Stimulated activated CD4-positive, alpha-beta T cell treated with anti-CD3 and anti-CD28 coated beads, Interleukin-1b, Interleukin-23, amount 100 ng/mL, for 24 hours (primary cell): Measurements from ENCODE around the gene CEP128.

ENCODE experiments used
- DNase-seq, 4 experiments: peaks; one replicate each; pipeline ENCODE4 v3.0.0-alpha.2; 2020; ENCODE audit warnings: low read depth in 4 of 4, low spot score in 1 of 4

The CEP128 gene

DNA sequence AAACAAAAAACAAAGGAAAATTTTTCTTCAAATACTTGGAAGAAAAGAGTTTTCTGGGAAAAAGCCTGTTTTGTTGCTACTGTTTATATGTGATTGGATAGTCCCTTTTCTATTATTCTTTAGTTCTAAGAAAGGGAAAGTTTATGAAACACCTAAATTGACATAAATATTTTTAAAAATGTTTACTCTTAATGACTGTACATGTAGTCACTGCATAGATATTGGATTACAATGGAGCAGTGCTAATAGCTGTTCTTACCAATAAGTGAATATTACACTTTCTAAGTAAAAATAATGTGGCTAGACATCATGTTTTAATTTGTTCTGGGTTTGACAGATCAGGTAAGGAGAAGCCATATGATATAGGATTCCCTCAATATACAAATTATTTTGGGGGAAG lies 377.5 kb downstream of the CEP128 start:
- DNase-seq = no peak

DNA sequence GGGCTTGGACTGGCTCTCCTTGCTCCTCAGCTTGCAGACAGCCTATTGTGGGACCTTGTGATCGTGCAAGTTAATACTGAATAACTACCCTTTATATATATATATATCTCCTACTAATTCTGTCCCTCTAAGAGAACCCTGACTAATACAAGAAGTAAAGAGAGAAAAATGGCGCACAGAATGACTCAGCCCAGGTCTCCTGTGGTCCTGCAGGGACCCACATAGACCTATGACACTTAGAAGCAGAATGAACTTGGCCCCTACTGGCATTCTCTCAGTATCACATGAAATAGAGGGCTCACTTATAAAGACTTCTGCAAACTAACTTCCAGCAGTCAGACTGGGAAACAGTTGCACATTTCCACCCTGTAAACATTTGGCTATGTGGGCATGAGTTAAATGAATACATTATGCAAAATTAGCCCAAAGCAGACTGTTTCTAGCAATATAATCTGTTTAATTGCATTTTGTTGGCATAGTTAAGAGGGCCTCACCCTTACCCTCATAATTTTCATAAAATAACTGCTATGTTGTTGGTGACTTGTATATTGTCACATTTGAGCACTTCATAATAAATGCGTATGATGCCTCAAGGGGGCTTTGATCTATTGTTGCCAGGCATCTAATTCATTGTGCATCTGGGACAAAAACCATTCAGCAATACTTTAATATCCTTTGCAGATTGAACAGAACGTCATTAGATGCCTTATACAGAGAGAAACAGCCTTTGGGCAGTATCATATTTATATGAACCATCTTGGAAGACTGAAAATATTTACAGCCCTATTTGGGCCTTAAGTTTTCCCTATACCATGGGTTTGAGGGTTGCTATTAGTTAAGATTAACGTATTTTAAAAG lies 380.5 kb downstream of the CEP128 start:
- DNase-seq = no peak

DNA sequence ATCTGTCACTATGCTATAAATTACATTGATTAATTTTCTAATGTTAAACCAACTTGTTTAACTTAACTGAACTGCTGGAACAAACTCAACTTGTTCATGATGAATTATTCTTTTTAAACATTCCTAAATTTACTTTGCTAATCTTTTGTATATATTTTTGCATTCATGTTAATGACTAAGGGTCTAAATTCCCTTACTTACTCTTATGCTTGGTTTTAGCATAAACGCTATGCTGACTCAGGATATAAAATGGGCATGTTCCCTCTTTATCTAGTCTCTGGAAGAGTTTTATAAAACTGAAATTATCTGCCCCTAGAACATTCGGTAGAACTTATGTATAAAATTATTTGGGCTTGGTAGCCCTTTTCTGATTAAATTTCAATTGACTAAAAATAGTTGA lies 387.4 kb downstream of the CEP128 start:
- no peak for DNase-seq

DNA sequence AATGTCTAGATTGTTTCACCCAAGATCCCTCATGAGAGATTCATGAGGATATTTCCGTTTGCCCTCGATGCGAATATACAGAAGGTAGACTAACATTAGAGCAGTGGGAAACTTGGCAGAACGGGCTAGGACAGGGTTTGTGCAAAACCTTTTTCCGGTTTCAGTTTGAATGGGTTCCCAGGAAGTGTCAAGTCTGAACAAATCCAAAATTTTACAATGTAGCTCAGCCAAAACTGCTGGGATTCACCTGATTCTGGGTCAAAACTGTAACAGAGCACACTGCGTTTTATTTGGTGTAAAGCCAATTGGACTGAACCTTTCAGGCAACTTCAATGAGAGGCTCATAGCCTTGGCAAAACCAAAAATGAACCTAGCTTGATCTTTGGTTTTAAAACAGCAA lies 392.4 kb downstream of the CEP128 start:
- no peak for DNase-seq

DNA sequence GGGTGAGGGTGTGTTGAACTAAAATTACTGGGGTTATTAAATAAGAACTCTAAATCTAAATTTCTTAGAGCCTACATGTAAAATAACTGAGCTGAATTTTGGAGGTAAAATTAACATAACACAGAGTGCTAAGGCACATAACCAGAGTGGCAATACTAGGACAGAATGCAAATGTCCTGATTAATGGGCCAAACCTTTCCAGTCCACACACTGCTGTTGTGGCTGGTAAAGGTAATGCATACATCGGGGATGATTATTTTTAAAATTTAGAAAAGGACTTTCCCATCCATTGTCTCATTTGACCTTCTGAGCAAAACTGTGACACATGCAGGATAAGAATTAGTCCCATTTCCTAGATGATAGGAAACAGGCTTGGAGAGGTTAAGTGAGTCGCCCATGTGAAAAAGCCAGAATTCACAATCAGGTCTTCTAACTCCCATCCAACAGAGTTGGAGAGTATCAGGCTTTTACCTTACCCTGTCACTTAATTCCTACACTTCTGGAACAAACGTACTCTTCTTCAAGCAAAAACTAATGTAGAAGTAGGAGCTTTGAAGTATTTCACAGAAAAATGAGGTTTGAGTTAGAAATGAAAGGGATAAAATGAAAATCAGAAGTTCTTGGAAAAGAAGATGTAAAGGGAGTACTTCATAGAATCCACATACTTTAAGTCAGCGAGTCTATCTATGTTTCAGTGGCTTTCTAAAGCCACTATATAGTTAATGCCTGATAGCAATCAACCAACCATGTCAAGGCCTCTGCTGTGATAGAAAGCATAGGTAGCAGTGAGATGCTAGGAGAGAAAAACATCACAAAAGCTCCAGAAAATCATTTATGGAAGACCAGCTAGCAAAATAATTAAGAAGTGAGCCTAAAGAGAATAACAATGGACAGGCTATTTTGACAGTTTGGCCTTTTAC lies 395.3 kb downstream of the CEP128 start:
- DNase-seq = no peak

DNA sequence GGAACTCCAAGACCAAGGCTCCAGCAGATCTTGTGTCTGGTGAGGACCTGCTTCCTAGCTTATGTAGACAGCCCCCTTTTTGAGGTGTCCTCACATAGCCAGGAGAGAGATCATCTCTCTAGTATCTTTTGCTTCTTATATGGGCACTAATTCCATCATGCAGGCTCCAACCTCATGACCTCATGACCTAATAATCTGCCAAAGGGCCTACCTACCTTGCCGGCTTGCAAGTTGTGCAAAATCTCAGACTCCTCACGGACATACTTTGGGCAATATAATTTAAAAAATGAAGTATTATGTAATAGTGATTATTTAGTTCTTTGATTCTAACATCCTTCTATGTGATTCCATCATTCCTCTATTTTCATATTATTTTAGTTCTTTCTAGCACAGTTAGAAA lies 397.2 kb downstream of the CEP128 start:
- DNase-seq = no peak

DNA sequence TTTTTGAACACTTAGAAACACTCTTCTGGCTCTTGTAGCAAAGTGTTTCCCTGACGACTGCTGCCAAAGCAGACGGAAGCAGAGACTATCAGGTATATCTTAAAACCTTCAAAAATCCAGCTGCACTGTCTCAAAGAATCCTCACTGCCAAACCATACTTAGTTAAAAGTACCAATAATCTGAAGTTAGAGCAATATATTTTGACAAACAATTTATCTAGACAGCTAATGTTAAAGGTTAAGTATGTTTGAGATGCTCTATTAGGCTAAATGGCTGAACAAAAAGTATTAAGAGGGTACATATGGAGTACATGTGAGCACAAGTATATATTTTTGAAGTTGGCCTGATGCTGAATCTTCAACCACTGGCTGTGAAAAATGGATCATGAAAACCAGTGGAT lies 398.3 kb downstream of the CEP128 start:
- no peak for DNase-seq

DNA sequence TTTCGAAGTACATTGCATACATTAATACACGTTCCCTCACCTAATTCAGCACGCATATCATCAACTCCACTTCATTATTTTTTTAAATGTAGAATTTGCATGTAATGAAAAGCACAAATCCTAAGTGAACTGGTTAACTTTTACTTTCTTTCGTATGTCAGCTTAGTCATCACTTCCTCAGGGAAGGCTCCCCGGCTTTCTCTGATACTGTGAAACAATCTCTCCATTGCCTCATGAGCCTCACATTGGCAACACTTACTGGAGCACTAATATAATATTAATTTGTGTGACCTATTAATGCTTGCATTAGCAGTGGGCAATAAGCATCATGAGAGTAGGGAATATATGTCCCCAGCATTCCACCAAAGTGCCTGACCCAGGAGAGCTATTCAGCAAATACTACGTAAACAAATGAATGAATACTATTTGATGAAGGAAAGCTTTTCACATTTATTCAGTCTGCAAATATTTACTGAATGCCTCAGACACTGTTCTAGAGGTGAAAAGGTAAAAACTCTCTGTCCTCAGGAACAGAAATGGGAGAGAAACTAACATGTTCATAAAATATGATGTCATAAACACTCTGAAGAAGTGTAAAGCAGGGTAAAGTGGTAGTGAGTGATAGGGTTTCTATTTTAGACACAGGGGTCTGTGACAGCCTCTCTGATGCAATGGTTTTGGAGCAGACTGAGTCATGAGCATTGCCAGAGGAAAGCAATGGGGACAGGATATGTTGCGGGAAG lies 402.7 kb downstream of the CEP128 start:
- no peak for DNase-seq

DNA sequence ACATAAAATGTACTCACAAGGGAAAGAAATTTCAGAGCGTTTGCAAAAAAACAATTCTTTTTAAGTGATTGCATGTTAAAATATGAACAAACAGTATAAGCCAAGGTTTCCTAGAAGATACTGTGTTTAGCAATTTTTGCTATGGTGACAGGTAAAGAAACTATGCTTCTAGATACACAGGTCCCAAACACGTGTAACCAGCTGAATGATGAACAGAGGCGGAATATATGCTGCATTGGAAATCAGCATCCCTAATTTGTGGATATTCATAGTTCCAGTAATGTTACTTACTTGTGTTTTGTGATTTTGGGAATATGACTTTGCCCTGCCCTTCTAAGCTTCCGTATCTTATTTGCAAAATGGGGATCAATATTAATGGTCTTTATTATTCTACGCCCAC lies 403.9 kb downstream of the CEP128 start:
- DNase-seq = no peak

DNA sequence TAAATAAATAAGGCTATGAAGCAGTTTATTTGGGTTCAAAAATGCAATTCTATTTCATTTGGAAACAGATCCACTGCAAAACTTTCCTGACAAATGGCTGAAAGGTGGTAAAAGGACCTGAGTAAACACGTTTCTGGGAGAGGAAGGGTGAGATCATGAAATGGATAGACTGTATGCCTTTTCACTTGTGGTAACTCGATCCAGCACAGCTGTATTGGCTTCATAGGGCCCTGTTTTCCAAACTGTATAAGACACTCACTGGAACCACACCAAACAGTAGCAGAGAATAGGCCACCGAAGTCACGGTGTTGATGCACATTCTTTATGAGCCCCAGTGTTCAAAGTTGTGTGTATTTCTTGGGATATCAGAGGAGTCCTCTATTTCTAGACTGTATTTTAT lies 405.1 kb downstream of the CEP128 start:
- no peak for DNase-seq

DNA sequence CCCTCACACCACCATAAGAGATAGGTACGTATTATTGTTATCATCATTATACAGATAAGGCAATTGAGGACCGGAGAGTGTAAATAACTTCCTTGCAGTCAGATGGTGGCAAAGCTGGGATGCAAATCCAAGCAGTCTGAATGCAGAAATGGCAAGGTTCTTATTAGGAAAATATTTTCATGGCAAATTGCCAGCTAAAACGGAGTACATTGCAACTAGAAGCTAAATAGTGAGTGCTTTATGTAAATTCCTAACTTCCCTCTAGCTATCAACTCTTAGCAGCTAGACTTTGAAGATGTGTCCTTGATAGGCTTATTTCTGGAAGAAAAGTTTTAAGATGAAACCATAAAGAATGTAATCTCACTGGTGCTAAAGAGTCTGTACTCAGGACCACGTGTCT lies 406.4 kb downstream of the CEP128 start:
- DNase-seq = no peak

DNA sequence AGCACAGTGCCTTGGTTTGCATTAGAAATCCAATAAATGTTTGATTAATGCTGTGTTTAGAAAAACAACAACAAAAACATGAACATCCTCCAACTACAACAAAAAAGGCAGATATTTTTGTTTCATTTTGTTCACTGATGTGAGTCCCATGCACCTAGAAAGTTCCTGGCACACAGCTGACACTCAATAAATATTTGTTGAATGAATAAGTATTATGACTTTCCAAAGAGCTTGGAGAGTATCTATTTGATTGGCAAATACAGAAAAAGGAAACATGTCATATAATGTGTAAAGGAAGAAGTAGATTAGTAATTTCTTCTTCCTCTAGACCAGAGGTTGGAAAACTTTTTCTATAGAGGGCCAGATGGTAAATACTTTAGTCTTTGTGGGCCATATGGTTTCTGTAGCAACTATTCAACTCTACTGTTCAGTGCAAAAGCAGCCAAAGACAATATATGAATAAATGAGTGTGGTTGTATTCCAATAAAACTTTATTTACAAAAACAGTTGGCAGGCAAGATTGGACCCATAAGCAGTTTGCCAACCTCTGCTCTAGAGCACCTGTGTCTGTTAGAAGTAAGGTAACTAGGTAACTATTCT lies 417.9 kb downstream of the CEP128 start:
- no peak for DNase-seq

DNA sequence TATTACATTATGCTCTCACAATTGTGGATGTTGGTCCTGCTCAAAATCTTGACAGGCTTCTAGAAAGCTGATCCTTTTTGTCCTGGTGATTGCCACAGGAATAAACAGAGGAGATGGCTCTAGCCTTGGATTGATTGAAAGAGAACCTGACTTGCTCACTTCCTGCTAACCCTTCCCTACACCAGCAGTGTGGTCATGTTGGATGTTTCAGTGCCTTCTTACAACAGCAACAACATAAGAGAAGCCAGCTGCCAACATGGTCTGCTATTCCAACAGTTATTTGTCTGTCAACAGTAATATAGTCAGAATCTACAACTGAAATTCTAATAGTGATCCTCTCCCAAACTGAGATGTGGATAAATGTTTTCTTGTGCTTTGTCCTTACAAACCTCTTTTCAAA lies 418.6 kb downstream of the CEP128 start:
- no peak for DNase-seq

DNA sequence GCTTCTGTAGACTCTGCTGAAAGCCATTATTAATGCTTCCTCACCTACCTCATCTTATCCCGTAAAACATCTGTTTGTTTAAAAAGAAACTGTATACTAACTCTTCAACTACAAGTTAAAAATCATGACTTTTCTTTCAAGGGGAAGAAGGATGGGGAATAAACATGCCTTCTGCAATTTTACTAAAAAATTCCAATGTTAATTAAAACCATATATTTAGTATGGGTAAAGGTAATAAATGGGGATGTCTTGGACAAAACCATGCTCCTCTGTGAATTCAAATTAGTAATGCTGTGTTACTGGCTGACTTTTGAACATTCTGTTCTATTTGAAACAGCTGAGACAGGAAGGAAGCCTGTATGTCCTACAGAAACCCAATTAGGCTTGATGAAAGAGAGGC lies 419.1 kb downstream of the CEP128 start:
- DNase-seq = no peak

DNA sequence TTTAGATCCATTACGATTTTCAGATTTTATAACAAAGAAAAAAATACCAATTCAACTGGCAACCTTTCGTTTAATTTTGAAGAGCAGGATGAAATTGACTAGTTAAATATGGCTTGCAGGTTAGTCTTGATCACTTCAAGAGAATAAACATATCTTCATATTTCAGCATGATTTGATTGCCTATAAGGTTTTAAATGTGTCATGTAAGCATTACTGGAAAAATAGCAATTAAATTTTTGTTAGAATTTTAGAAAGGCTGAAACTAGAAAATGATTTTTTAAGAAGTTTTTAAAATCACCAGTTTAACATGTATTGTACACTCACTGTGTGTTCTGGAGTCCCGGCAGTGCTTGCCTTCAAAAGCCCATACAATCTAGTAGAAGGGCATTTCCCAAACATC lies 420.1 kb downstream of the CEP128 start:
- no peak for DNase-seq

DNA sequence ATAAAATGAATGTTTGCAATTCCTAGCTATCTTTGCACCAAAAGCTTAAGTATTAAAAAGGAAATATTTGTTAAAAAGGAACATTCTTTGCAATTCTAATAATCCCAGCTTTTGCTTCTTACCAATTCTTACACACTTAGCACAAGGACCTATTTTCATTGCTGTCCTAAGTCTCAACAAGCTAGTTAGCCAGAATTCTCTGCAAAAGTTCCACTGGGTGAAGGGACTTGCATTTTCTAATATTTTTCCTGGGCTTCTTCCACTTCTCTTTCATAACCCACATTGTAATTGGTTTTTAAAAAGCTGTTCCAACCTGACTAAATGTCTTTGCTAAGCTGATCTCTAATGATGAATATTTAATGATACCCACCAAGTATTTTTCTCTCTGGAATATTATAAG lies 422.5 kb downstream of the CEP128 start:
- no peak for DNase-seq

DNA sequence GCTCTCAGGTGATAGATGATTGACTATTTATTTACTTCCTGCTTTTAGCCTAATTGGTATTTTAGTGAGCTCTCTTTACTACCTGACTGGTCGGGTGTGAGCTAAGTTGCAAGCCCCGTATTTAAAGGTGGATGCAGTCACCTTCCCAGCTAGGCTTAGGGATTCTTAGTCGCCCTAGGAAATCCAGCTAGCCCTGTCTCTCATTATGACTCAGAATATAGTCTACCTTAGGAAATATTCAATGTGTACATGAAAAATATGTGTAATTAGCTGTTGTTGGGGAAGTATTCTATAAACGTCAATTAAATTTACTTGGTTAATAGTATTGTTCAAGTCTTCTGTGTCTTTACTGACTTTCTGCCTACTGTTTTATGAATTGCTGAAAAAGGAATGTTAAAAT lies 423.4 kb downstream of the CEP128 start:
- DNase-seq = no peak

DNA sequence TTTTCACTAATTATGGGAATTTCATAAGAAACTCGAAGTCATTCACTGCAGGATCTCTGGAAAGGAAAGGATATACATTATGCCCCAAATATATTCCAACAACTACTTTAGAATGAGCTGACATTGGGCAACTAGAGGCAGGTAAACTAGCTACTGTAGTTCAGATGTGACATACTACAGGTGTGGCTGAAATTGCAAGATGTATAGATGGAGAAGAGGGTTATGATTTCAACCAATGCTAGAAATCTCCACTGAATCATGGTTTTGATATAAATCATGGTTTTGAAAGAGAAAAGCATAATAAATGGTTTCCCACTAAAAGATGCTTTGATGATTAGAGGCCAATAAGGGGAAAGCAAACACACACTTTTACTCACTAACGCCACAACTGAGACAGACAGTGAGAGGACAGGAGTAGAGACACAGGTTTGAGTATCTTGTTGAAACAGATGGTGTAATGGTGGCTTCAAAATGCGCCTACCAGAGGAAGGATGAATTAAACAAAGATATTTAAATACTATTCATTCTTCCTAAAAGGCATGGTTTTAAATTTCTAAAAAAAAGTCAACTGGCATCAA lies 434.2 kb downstream of the CEP128 start:
- DNase-seq = no peak

DNA sequence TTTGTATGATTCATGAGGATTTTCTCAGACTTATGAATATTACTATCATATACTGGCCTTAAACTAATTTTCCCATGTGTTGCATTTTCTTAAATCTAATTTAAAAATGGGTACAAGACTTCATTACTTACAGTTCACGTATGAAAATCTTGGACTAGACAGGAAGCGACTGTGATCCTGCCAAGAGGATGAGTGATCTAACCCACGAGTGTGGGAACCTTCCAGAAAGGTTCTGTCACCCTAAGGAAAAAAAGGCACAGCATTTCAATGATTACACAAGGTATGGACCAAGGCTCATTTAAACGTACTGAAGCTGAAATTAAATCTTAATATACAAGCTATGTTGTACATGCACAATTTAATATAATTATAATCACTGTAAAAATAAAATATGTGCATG lies 436.8 kb downstream of the CEP128 start:
- DNase-seq = no peak

DNA sequence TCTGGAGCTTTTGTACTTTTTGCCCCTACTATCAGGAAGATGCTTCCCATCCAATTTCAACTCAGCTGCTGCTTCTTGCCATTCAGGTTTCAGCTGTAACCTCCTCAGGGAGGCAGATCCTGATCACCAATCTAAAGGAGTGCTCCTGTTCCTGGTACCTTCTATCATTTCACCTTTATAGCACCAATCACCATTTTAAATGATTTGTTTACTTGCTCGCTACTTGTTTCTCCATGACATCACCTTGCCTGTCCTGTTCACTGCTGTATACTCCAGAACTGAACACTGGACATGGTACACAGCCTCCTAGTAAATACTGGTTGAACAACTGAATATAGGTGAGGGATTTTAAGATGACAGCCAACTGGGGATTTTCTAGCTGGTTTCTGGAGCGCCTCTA lies 443.0 kb downstream of the CEP128 start:
- DNase-seq = no peak

DNA sequence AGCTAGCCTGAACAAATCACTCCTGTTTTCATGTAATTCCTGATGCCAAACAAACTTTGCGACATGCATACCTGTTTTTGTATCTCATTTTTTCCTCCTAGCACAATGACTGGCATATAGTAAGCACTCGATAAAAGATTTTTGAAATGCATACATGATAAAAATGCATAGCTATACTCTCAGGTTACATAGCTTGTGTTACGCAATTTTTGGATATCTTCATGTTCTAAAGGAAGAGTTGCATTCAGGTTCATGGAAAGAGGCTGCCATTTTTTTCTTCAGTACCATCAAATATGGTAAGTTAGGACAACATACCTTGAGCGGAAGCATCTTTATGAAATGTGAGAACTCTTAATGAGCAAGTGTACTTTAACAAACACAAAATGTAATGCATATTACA lies 445.4 kb downstream of the CEP128 start:
- DNase-seq = no peak
